ENCODE results near the gene CENPU. TPM values are rescaled to one million over a fixed set of nuclear protein-coding genes. Genes with fewer than 3 reads are reported as not detected.

The CENPU gene
- total and polyA plus RNA-seq, 5 experiments from 2014 or later: 1.7 to 2.8 (median 1.9) TPM; not detected in 1

GRCh38 chr4:184765473-184766340 is 31.8 kb upstream of the CENPU start:
- no peaks in the 10 kb centered on the region for H3K9me3 Mint-ChIP-seq
- POLR2A ChIA-PET: no interaction called here

GRCh38 chr4:184764601-184765000 is 30.7 kb upstream of the CENPU start:
- no peak for DNase-seq
- peaks cover 0 to 41% (median 20%) of the 10 kb centered on the region in 3 donors for H3K36me3 Mint-ChIP-seq
- ATAC-seq: no peak
- peak overlapping the region in 4 of 10 donors; percentile 11 to 71 (median 27) for H3K27ac Mint-ChIP-seq
- H3K4me3 Mint-ChIP-seq: no peak overlapping the region
- peaks cover 2 to 20% (median 14%) of the 10 kb centered on the region in 4 donors for H3K4me1 Mint-ChIP-seq
- H3K9me3 Mint-ChIP-seq: no peaks in the 10 kb centered on the region
- no peaks in the 10 kb centered on the region for H3K27me3 Mint-ChIP-seq
- POLR2A ChIA-PET: no interaction called here

More at GRCh38 chr4:184765473-184766340, 31.8 kb upstream of the CENPU start:
- ATAC-seq (no peak), DNase-seq (no peak)
- Mint-ChIP-seq H3K4me3 (no peak overlapping the region), H3K4me1 (peaks cover 2 to 20% (median 14%) of the 10 kb centered on the region in 4 donors), H3K36me3 (peaks cover 0 to 39% (median 18%) of the 10 kb centered on the region in 3 donors), H3K27ac (peak overlapping the region in 1 of 10 donors; percentile 11), H3K27me3 (no peaks in the 10 kb centered on the region)

GRCh38 chr4:184763150-184763780 is 29.4 kb upstream of the CENPU start:
- POLR2A ChIA-PET: interaction anchor here (1.0 kb wide), 1 partner anchor 62 kb away, joined by 3 read pairs; the partner anchor contains the start of gene ACSL1
- H3K27ac Mint-ChIP-seq: peak overlapping the region in 9 of 10 donors; percentile 9 to 95 (median 55)
- no peaks in the 10 kb centered on the region for H3K9me3 Mint-ChIP-seq
- ATAC-seq: no peak
- peaks cover 2 to 20% (median 14%) of the 10 kb centered on the region in 4 donors for H3K4me1 Mint-ChIP-seq
- peaks cover 0 to 44% (median 24%) of the 10 kb centered on the region in 3 donors for H3K36me3 Mint-ChIP-seq
- H3K4me3 Mint-ChIP-seq: peak overlapping the region in 3 of 10 donors; percentile 3 to 7 (median 5)
- H3K27me3 Mint-ChIP-seq: no peaks in the 10 kb centered on the region
- DNase-seq: peak in 2 of 10 donors; percentile 5 to 8

GRCh38 chr4:184762100-184762499 is 28.2 kb upstream of the CENPU start:
- Mint-ChIP-seq H3K27ac (peak overlapping the region; percentile 79 to 95 (median 86)), H3K4me3 (peak overlapping the region; percentile 55 to 83 (median 66)), H3K4me1 (peaks cover 2 to 20% (median 14%) of the 10 kb centered on the region in 4 donors), H3K9me3 (no peaks in the 10 kb centered on the region), H3K27me3 (no peaks in the 10 kb centered on the region), H3K36me3 (peaks cover 0 to 37% (median 23%) of the 10 kb centered on the region in 3 donors)
- DNase-seq (peak in 6 of 10 donors; percentile 30 to 77 (median 52)), ATAC-seq (peak; percentile 96 to 99)
- POLR2A ChIA-PET: interaction anchor here (0.6 to 1.0 kb wide), 2 partner anchors 63 to 495 kb away, joined by 3 to 8 read pairs; partner anchors contain the start of gene ACSL1

GRCh38 chr4:184760681-184761080 is 26.8 kb upstream of the CENPU start:
- ATAC-seq: no peak
- Mint-ChIP-seq H3K36me3 (peaks cover 0 to 39% (median 28%) of the 10 kb centered on the region in 3 donors), H3K9me3 (no peaks in the 10 kb centered on the region), H3K27me3 (no peaks in the 10 kb centered on the region), H3K4me1 (peaks cover 2 to 20% (median 14%) of the 10 kb centered on the region in 4 donors), H3K27ac (no peak overlapping the region), H3K4me3 (no peak overlapping the region)
- no peak for DNase-seq
- POLR2A ChIA-PET: no interaction called here

GRCh38 chr4:184757810-184758209 is 23.9 kb upstream of the CENPU start:
- DNase-seq: no peak
- H3K27ac Mint-ChIP-seq: no peak overlapping the region
- H3K4me1 Mint-ChIP-seq: peaks cover 2 to 12% (median 8%) of the 10 kb centered on the region in 4 donors
- no peaks in the 10 kb centered on the region for H3K27me3 Mint-ChIP-seq
- POLR2A ChIA-PET: no interaction called here
- no peaks in the 10 kb centered on the region for H3K9me3 Mint-ChIP-seq
- H3K4me3 Mint-ChIP-seq: no peak overlapping the region
- H3K36me3 Mint-ChIP-seq: peaks cover 0 to 28% (median 26%) of the 10 kb centered on the region in 3 donors
- ATAC-seq: no peak

- Mint-ChIP-seq H3K9me3 (no peaks in the 10 kb centered on the region), H3K27me3 (peaks cover 0 to 5% (median 0%) of the 10 kb centered on the region in 5 donors), H3K4me1 (peaks cover 0 to under 1% (median 0%) of the 10 kb centered on the region in 4 donors), H3K27ac (peak overlapping the region in 1 of 10 donors; percentile 43), H3K4me3 (no peak overlapping the region), H3K36me3 (peaks cover 0 to 26% (median 23%) of the 10 kb centered on the region in 3 donors)
- POLR2A ChIA-PET: no interaction called here
- no peak for DNase-seq
- ATAC-seq: no peak
Observed at GRCh38 chr4:184756399-184756798, 22.5 kb upstream of the CENPU start.

GRCh38 chr4:184755278-184755677 is 21.4 kb upstream of the CENPU start:
- Mint-ChIP-seq H3K4me1 (no peaks in the 10 kb centered on the region), H3K9me3 (no peaks in the 10 kb centered on the region), H3K36me3 (peaks cover 0 to 24% (median 22%) of the 10 kb centered on the region in 3 donors), H3K27me3 (peaks cover 0 to 11% (median 2%) of the 10 kb centered on the region in 5 donors), H3K4me3 (no peak overlapping the region), H3K27ac (no peak overlapping the region)
- POLR2A ChIA-PET: no interaction called here
- ATAC-seq (no peak), DNase-seq (no peak)

- no peaks in the 10 kb centered on the region for H3K4me1 Mint-ChIP-seq
- no peak overlapping the region for H3K4me3 Mint-ChIP-seq
- peaks cover 0 to 14% (median 3%) of the 10 kb centered on the region in 5 donors for H3K27me3 Mint-ChIP-seq
- POLR2A ChIA-PET: interaction anchor here (0.7 kb wide), 1 partner anchor 17 kb away, joined by 7 read pairs; no protein-coding TSS in a partner anchor
- no peak overlapping the region for H3K27ac Mint-ChIP-seq
- no peak for DNase-seq
- peaks cover 0 to 14% (median 9%) of the 10 kb centered on the region in 3 donors for H3K36me3 Mint-ChIP-seq
- no peak for ATAC-seq
- H3K9me3 Mint-ChIP-seq: no peaks in the 10 kb centered on the region
Observed at GRCh38 chr4:184752496-184753275, 18.8 kb upstream of the CENPU start.

GRCh38 chr4:184751585-184751956 is 17.7 kb upstream of the CENPU start:
- H3K9me3 Mint-ChIP-seq: no peaks in the 10 kb centered on the region
- no peak for DNase-seq
- POLR2A ChIA-PET: no interaction called here
- H3K27me3 Mint-ChIP-seq: peaks cover 0 to 14% (median 3%) of the 10 kb centered on the region in 5 donors
- no peak overlapping the region for H3K4me3 Mint-ChIP-seq
- no peak for ATAC-seq
- no peak overlapping the region for H3K27ac Mint-ChIP-seq
- H3K4me1 Mint-ChIP-seq: peaks cover 1 to 9% (median 2%) of the 10 kb centered on the region in 4 donors
- peaks cover 0 to 7% (median 6%) of the 10 kb centered on the region in 3 donors for H3K36me3 Mint-ChIP-seq

- no peaks in the 10 kb centered on the region for H3K9me3 Mint-ChIP-seq
- peaks cover 0 to 1% (median under 1%) of the 10 kb centered on the region in 3 donors for H3K36me3 Mint-ChIP-seq
- POLR2A ChIA-PET: interaction anchor here (0.7 kb wide), 1 partner anchor 34 kb away, joined by 3 read pairs; no protein-coding TSS in a partner anchor
- H3K27ac Mint-ChIP-seq: no peak overlapping the region
- no peak for ATAC-seq
- H3K27me3 Mint-ChIP-seq: peaks cover 0 to 14% (median 3%) of the 10 kb centered on the region in 5 donors
- H3K4me3 Mint-ChIP-seq: no peak overlapping the region
- no peak for DNase-seq
- H3K4me1 Mint-ChIP-seq: peaks cover 5 to 14% (median 6%) of the 10 kb centered on the region in 4 donors
Observed at GRCh38 chr4:184750926-184751584, 17.2 kb upstream of the CENPU start.
